Fibroblast of skin of back (primary cell): ENCODE data around the gene MOB1A.

ENCODE experiments used
- DNase-seq: peaks from one replicate; pipeline ENCODE4 v3.0.0-alpha.2; 2013

Gene MOB1A

DNA sequence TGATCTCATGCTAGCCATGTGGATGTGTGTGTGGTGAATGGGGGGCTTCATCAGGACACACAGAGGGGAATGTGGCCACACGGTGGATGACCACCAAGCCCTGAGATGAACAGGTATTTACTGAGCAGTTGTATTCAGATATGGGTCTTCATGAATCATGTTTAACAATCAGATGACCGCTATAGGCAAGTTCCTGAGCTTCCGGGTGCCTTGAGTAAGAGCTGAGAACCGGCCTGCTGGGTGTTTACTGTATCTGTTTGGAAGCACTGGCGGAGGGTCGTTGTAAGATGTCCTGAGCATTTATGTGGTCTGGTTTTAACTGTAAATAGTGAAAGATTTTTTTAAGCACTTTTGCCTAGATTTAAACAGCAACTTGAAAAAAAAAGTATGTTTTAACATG, 74.9 kb downstream of the MOB1A start:
- no peak for DNase-seq
